Small intestine (tissue), 16 donors: Measurements from ENCODE around the gene TENM3. TPM values are rescaled to one million over a fixed set of nuclear protein-coding genes. Genes with fewer than 3 reads are reported as not detected.
"Not testable (repeated sequence)": the region's sequence is repeated elsewhere in the genome, so short reads cannot be mapped to it uniquely, and the experiment has no call there.

Experiments used
- DNase-seq, 2 donors: peaks; one replicate each; pipeline versions ENCODE4 v3.0.0 to v3.0.0-alpha.2; 2013
- FAIRE-seq: peaks from 2 replicates; lab custom pipeline; 2012; peaks lifted over from hg19 to GRCh38; lab: Jason Lieb, UNC
- H3K27ac ChIP-seq, 3 donors: one replicate each; pipeline ENCODE4 v1.5.1; 2013; ENCODE audit warnings: low read length in 2 of 3, mild to moderate bottlenecking in 2 of 3, control low read depth in 1 of 3, inconsistent platforms in 1 of 3, low read depth in 1 of 3, moderate library complexity in 1 of 3
- H3K27me3 ChIP-seq, 3 donors: one replicate each; pipeline ENCODE4 v1.6.1; 2013; ENCODE audit warnings: low read length in 3 of 3, inconsistent platforms in 1 of 3; ENCODE audit not compliant: control insufficient read depth in 3 of 3, insufficient read depth in 3 of 3
- H3K36me3 ChIP-seq, 3 donors: one replicate each; pipeline ENCODE4 v1.6.1; 2013; ENCODE audit warnings: low read length in 3 of 3, inconsistent platforms in 1 of 3, low read depth in 1 of 3, mild to moderate bottlenecking in 1 of 3, moderate library complexity in 1 of 3; ENCODE audit not compliant: control insufficient read depth in 3 of 3, insufficient read depth in 2 of 3
- H3K4me1 ChIP-seq, 3 donors: one replicate each; pipeline ENCODE4 v1.6.1; 2013; ENCODE audit warnings: low read length in 2 of 3, inconsistent platforms in 1 of 3, low read depth in 1 of 3, mild to moderate bottlenecking in 1 of 3, moderate library complexity in 1 of 3; ENCODE audit not compliant: control insufficient read depth in 3 of 3, insufficient read depth in 2 of 3
- H3K4me3 ChIP-seq, 3 donors: one replicate each; pipeline ENCODE4 v1.5.1; 2013; ENCODE audit warnings: low read length in 3 of 3, control low read depth in 1 of 3, inconsistent platforms in 1 of 3, low read depth in 1 of 3, mild to moderate bottlenecking in 1 of 3, moderate library complexity in 1 of 3
- H3K9me3 ChIP-seq, 2 donors: one replicate each; pipeline ENCODE4 v1.6.1; 2013; ENCODE audit warnings: low read depth in 1 of 2, low read length in 1 of 2; ENCODE audit not compliant: control insufficient read depth in 2 of 2, insufficient read depth in 1 of 2
- WGBS, 3 donors: extraction: QIAGEN DNeasy Blood & Tissue Kit; methylation state at CpG; one replicate each; pipeline ENCODE4 v1.1.7; 2013; 5-methylcytosine and 5-hydroxymethylcytosine counted together
- long read RNA-seq, 10 donors: transcript quantifications; one replicate each; lab custom pipeline, GENCODE V29; 2026
- polyA plus RNA-seq, 4 donors: library from polyadenylated mRNA; stranded (reverse) in 3 of 4; unstranded in 1 of 4; fragments of 200-250 nt in 3 of 4; fragments of 120-200 nt in 1 of 4; gene quantifications; one replicate each; pipeline versions ENCODE4 v1.2.1 to v1.2.3, GENCODE V29; 2013
- donor health status: healthy with polysubstance abuse.
- donor health status: control.
- donor health status: control.
- donor health status: Bipolar disorder and iron deficiency.
- donor health status: healthy.

Gene TENM3
- 1 to 10 TPM in 2 of 4 donors, under 1 TPM in 2; 0.45 to 4.5 (median 1.1) TPM for polyA plus RNA-seq
- long read RNA-seq, donor 1, partial matches to known transcripts = 6 of 7 reads
- long read RNA-seq, donor 1, other reads (novel, unspliced or antisense) = 0 of 7 reads
- long read RNA-seq, donor 2 = 0 reads
- long read RNA-seq, donor 3 = 0 reads
- long read RNA-seq, donor 4 = 0 reads
- long read RNA-seq, donor 5 = 0 reads
- long read RNA-seq, donor 6, partial matches to known transcripts = 0 of 1 reads
- long read RNA-seq, donor 6, other reads (novel, unspliced or antisense) = 0 of 1 reads
- long read RNA-seq, donor 7 = 0 reads
- long read RNA-seq, donor 8 = 0 reads
- long read RNA-seq, donor 9 = 0 reads
- long read RNA-seq, donor 10, partial matches to known transcripts = 0 of 1 reads
- long read RNA-seq, donor 10, other reads (novel, unspliced or antisense) = 0 of 1 reads

DNA sequence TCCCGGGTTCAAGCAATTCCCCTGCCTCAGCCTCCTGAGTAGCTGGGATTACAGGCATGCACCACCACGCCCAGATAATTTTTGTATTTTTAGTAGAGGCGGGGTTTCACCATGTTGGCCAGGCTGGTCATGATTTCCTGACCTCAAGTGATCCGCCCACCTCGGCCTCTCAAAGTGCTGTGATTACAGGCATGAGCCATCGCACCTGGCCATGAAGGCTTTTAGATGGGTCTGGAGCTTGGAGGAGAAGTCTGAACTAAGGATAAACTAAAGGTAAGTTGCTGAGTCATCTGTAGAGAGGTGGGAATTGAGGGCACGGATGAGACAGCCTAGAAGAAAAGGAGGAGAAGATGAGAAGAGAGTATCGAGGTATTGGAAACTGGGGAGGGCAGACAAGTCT, at the start of gene TENM3:
TSS of gene TENM3 (plus strand) at position 199 of the 400 bp plus-strand sequence. CDS start 80,619 bp downstream, outside the sequence.
- not testable (repeated sequence) for H3K27ac ChIP-seq, FAIRE-seq, H3K27me3 ChIP-seq, H3K4me1 ChIP-seq, H3K9me3 ChIP-seq, H3K4me3 ChIP-seq, DNase-seq, H3K36me3 ChIP-seq
- WGBS, 3 donors = 91 to 96% (median 91%) methylated on average over 8 of the region's 8 CpGs

DNA sequence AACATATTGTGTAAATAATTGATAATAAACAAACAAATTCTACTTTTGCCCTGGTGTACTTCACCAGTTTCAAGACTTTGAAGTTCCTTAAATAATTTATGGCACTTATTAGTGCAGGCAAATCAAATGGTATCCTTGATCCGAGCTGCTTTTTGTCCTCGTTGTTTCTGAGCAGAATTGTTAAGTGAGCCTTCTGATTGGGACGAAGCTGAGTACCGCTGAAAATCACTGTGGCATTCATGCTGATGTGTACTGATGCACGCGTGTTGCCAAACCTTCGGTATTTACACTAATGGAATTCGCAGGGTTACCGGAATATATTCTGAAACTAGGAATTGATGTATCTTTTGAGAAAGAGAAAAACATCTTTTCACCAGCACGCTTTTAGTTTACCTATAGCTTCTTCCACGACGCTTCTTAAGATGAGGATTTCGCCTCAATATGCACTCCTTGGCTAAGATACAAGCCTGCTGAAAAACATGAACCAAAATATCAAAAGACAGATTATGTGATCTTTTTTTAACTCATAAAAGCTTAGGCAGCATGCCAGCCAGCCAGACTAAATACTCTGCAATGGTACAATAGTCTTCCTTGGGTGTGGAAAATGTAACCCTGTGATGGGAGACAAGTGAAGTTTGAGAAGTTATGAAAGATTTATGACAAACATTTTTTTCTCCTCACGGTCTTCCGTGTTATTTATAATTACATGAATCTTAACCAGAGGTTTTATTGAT, 48.9 kb upstream of the TENM3 start:
- WGBS, 3 donors = 80 to 84% (median 81%) methylated on average over 15 of the region's 15 CpGs
- no peak for DNase-seq
- H3K36me3 ChIP-seq = no peaks in the 10 kb centered on the region
- no peaks in the 10 kb centered on the region for H3K9me3 ChIP-seq
- no peak overlapping the region for H3K27ac ChIP-seq
- H3K4me1 ChIP-seq = no peaks in the 10 kb centered on the region
- no peak for FAIRE-seq
- no peak overlapping the region for H3K4me3 ChIP-seq
- no peaks in the 10 kb centered on the region for H3K27me3 ChIP-seq

DNA sequence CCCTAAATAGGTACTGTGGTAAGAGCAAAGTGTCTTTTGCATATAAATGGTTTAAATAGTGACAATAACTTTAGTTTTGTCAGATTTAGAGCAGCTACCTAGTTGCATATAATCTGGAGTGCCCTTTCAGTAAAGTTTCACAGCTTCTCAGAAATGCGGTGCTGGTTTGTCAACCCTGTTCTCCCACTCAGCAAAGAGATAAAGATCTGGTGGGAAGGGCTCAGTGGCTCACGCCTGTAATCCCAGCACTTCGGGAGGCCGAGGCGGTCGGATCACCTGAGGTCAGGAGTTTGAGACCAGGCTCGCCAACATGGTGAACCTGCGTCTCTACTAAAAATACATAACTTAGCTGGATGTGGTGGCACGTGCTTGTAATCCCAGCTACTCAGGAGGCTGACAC, 45.6 kb upstream of the TENM3 start:
- whole genome bisulfite sequencing, 3 donors = 91 to 94% (median 93%) methylated on average over 9 of the region's 9 CpGs
- DNase-seq (no peak), FAIRE-seq (no peak)
- Histone ChIP-seq H3K36me3 (no peaks in the 10 kb centered on the region), H3K27ac (no peak overlapping the region), H3K9me3 (no peaks in the 10 kb centered on the region), H3K4me1 (no peaks in the 10 kb centered on the region), H3K4me3 (no peak overlapping the region), H3K27me3 (no peaks in the 10 kb centered on the region)

DNA sequence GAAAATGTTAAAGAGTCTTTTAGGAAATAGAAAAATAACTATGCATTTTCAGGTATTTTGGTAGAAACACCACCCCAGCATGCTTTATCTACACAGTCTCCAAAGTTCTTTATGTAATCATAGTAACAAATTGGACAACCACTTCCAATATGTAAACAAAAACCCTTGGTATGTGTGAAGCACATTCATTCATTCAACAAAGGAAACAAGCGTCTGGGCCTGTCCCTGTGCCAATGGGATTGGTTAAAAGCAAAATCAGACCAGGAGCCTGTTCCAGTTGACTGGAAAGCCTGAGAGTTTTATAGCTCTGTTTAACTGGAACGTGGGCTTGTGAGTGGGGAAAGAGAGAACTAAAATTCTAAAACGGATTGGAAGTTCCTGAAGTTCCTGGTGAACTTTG, 41.3 kb upstream of the TENM3 start:
- WGBS, 3 donors = 52 to 69% (median 58%) methylated on average over 3 of the region's 3 CpGs
- Histone ChIP-seq H3K27me3 (no peaks in the 10 kb centered on the region), H3K9me3 (peaks cover 0 to 3% of the 10 kb centered on the region in 2 donors), H3K36me3 (no peaks in the 10 kb centered on the region), H3K27ac (no peak overlapping the region), H3K4me1 (no peaks in the 10 kb centered on the region), H3K4me3 (no peak overlapping the region)
- DNase-seq = no peak
- no peak for FAIRE-seq

DNA sequence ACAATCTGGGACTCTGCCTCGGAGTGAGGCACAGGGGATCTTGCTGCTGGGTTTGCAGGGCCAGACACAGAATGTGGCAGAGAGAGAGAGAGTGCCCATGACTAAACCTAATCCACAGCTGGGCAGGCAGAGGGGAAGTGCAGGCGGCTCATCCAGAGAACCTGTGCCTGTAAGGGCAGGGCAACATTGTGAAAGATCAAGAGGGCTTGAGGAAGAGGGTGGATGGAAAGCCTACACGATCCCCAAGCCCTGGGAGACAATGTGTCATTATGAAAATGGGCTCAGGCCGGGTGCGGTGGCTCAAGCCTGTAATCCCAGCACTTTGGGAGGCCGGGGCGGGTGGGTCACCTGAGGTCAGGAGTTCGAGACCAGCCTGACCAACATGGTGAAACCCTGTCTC, 40.6 kb upstream of the TENM3 start:
- Histone ChIP-seq H3K36me3 (no peaks in the 10 kb centered on the region), H3K4me3 (no peak overlapping the region), H3K9me3 (peaks cover 0 to 3% of the 10 kb centered on the region in 2 donors), H3K27ac (no peak overlapping the region), H3K27me3 (no peaks in the 10 kb centered on the region), H3K4me1 (peaks cover 0 to 5% (median 0%) of the 10 kb centered on the region in 3 donors)
- 89 to 94% (median 91%) methylated on average over 8 of the region's 8 CpGs for WGBS, 3 donors
- DNase-seq (no peak), FAIRE-seq (no peak)

DNA sequence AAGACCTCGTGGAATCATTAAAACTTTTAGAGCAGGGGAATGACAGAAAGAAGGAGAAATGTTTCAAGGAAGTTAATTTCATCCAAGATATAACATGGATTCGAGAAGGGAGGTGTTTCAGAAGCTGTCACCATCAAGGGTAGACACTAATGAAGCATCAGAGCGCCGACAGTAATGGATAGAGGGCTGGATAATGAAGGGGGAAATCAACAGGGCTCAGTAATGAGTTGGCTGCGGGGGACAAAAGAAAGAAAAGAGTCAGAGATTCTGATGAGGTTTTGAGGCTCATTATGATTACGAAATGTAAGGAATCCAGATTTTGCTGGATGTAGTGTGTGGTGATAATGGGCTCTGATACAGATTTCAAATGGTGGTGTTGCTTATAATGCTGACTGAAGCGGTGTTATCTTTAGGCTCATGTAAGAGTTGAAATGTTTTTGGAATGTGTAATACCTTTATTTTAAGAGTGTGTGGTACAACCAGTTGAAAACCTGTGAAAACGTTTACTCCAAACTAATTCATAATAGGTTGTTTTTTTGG, 39.3 kb upstream of the TENM3 start:
- 82 to 84% (median 83%) methylated on average over 8 of the region's 8 CpGs for WGBS, 3 donors
- H3K4me1 ChIP-seq = peaks cover 0 to 16% (median 0%) of the 10 kb centered on the region in 3 donors
- no peaks in the 10 kb centered on the region for H3K27me3 ChIP-seq
- no peak overlapping the region for H3K27ac ChIP-seq
- H3K4me3 ChIP-seq = no peak overlapping the region
- DNase-seq (no peak), FAIRE-seq (no peak)
- no peaks in the 10 kb centered on the region for H3K36me3 ChIP-seq
- peaks cover 0 to 3% of the 10 kb centered on the region in 2 donors for H3K9me3 ChIP-seq

DNA sequence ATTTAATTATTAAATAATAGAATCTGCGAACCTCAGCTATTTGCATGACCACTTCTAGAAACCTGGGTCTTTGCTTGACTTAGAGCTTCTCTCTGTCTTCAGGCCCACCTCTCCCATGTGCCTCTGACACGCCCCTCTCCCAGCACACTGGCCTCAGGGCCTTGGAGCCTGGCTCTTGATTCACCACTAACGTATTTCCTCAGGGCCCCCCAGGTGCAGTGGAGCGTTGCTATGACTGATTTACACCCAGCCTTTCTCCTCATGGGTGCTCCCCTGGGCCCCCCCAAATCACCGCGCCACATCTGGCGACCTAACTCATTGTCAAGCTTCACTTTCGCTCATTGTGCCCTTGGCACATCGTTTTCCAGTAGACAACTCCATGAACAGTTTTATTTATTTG, 37.9 kb upstream of the TENM3 start:
- DNase-seq (no peak), FAIRE-seq (no peak)
- peaks cover 0 to 1% (median 0%) of the 10 kb centered on the region in 3 donors for H3K27me3 ChIP-seq
- 83 to 89% (median 88%) methylated on average over 9 of the region's 9 CpGs for WGBS, 3 donors
- no peak overlapping the region for H3K27ac ChIP-seq
- peaks cover 0 to 3% of the 10 kb centered on the region in 2 donors for H3K9me3 ChIP-seq
- no peaks in the 10 kb centered on the region for H3K36me3 ChIP-seq
- H3K4me3 ChIP-seq = no peak overlapping the region
- peaks cover 0 to 17% (median 0%) of the 10 kb centered on the region in 3 donors for H3K4me1 ChIP-seq

DNA sequence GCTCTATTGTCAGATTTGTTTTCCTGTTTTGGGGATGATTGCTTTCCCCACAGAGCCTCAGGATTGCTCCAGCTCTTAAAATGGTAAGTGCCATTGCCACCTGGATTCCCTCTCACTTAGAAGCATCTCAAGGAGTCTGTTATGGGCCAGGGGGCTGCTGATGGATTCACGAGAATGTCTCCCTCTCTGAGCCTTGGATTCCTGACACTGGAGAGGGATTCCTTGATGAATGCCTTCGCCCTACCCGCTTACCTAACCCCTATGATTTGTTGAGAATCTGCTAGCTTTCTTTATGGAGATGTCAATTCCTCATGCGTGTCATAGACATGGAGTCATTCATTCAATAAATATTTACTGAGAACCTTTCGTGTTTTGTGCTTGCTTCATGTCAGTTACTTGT, 36.9 kb upstream of the TENM3 start:
- no peak overlapping the region for H3K27ac ChIP-seq
- H3K9me3 ChIP-seq = peaks cover 0 to 3% of the 10 kb centered on the region in 2 donors
- peaks cover 0 to 1% (median 0%) of the 10 kb centered on the region in 3 donors for H3K27me3 ChIP-seq
- FAIRE-seq (no peak), DNase-seq (no peak)
- H3K36me3 ChIP-seq = no peaks in the 10 kb centered on the region
- 82 to 90% (median 88%) methylated on average over 5 of the region's 5 CpGs for WGBS, 3 donors
- peaks cover 0 to 17% (median 0%) of the 10 kb centered on the region in 3 donors for H3K4me1 ChIP-seq
- no peak overlapping the region for H3K4me3 ChIP-seq
